ENCODE measurements around the gene ANKRD39.
A peak's percentile ranks its signal among the peaks of the same experiment; 100 is the strongest.
"Not testable (repeated sequence)": the region's sequence is repeated elsewhere in the genome, so short reads cannot be mapped to it uniquely, and the experiment has no call there.

ANKRD39 gene

DNA sequence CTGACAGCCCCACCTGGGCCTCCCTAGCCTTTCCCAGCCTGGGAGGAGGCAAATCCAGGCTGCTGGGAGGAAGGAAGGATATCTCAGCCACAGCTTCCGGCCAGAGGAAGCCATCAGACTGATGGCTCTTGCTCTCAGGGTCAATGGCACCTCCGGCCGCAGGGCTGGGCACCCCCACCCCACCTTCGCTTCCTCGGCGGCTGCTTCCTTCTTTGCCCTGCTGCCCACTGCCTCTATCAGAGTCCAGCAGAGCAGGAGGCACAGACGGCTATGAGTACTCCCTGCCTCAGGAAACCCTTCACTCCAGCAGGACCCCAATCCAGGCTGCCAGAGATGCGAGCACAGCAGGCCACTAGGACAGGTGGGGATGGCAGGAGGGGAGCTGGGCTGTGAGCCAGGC lies 8.8 kb upstream of the ANKRD39 start:
- no peak for TF ChIP-seq CTCF (IDR thresholded peaks at IDR 0.05; ENCODE audit: borderline replicate concordance, insufficient read depth, low read depth, low read length)
- H3K4me3 ChIP-seq (ENCODE audit: low read depth, low read length): peak overlapping the region; percentile 22

- no peak for TF ChIP-seq CTCF (IDR thresholded peaks at IDR 0.05; ENCODE audit: borderline replicate concordance, insufficient read depth, low read depth, low read length)
- no peak overlapping the region for H3K4me3 ChIP-seq (ENCODE audit: low read depth, low read length)
Measured at GRCh38 chr2:96866149-96866548, 8.3 kb upstream of the ANKRD39 start.

DNA sequence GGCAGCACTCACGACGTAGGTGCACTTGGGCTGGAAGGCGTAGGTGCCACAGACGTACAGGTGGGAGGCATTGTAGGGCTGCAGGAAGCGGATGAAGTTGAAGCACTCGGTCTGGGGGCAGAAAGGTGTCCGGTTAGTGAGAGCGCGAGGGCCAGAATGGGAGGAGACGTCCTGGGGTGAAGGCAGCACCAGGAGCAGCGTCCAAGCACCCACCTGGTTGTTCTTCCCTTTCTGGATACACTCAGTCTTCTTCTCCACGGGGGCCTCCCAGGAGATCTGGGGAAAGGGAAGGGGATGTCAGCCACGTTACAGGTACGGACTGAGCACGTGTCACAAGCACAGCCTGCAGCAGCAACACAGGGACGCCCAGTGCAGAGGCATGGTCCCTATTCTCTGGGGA lies 7.8 kb upstream of the ANKRD39 start:
- no peak overlapping the region for H3K4me3 ChIP-seq (ENCODE audit: low read depth, low read length)
- no peak for TF ChIP-seq CTCF (IDR thresholded peaks at IDR 0.05; ENCODE audit: borderline replicate concordance, insufficient read depth, low read depth, low read length)

DNA sequence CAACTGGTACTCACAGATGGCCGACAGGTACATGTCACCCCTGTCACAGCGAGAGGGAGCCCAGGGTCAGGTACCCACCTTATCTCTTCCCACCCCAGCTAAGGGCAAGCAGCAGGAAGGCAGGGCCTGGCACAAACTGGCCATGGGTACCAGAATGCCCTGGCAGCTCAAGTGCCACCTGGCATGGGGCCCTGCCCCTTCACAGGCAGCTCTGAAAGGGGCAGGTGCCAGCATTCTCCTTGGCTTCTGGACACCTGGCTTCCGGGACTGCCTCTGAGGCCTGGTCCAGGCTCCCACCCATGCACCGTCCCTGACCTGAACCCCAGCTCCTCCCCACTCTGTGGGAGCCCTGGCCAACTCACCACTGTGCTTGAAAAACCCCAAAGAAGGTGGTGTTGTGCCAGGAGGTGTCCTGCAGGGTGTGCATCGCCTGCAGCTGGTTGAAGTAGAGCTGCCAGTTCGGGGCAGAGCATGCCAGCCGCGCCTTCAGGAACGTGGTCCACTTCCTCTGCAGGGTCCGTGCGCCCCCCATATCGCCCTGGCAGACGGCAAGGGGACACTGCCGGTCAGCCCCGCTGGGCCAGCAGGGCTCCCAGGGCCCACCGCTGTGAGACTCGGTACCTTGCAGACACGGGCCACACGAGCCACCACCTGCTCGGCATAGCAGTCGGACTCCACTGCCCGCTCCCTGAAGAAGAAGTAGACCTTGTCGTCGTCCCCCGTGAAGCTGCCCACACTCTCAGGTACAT lies 6.7 kb upstream of the ANKRD39 start:
- no peak overlapping the region for H3K4me3 ChIP-seq (ENCODE audit: low read depth, low read length)
- TF ChIP-seq CTCF (IDR thresholded peaks at IDR 0.05; ENCODE audit: borderline replicate concordance, insufficient read depth, low read depth, low read length): no peak

GRCh38 chr2:96863575-96864342 lies 5.9 kb upstream of the ANKRD39 start:
- no peak overlapping the region for H3K4me3 ChIP-seq (ENCODE audit: low read depth, low read length)
- no peak for TF ChIP-seq CTCF (IDR thresholded peaks at IDR 0.05; ENCODE audit: borderline replicate concordance, insufficient read depth, low read depth, low read length)

- H3K4me3 ChIP-seq (ENCODE audit: low read depth, low read length): not testable (repeated sequence)
Measured at GRCh38 chr2:96863056-96863455, 5.2 kb upstream of the ANKRD39 start.

DNA sequence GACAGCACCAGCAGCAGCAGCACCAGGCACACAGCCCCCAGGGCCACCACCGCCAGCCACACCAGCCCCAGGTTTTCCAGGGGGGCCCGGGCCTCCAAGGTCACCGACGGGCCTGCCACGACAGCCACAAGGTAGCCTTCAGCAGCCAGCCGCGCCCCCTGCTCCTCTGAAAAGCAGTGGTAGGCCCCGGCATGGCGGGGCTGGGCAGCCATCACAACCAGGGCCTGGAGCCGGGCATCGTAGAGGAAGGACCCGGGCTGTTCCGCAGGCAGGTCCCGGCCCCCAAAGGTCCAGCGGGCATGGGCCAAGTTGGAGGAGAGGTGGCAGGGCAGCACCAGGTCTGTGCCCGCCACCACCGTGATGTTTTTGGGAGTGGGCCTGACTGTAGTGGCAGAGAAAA lies 3.3 kb upstream of the ANKRD39 start:
- no peak for TF ChIP-seq CTCF (IDR thresholded peaks at IDR 0.05; ENCODE audit: borderline replicate concordance, insufficient read depth, low read depth, low read length)
- no peak overlapping the region for H3K4me3 ChIP-seq (ENCODE audit: low read depth, low read length)

Data from GM12875 (cell line).